Activated T-cell treated with anti-CD3 and anti-CD28 coated beads for 1 hour (primary cell): Measurements from ENCODE around the gene CCM2L.
"Not testable (repeated sequence)": the region's sequence is repeated elsewhere in the genome, so short reads cannot be mapped to it uniquely, and the experiment has no call there.

ENCODE experiments used
- DNase-seq: peaks from one replicate; pipeline ENCODE4 v3.0.0-alpha.2; 2020; ENCODE audit warnings: low read depth

Gene CCM2L

GRCh38 chr20:32029561-32029960, 19.3 kb downstream of the CCM2L start:
- no peak for DNase-seq

GRCh38 chr20:32031007-32031958, 21.0 kb downstream of the CCM2L start:
- DNase-seq = peak; percentile 56

- no peak for DNase-seq
Measured at GRCh38 chr20:32033316-32033715, 23.1 kb downstream of the CCM2L start.

GRCh38 chr20:32033721-32034120, 23.5 kb downstream of the CCM2L start:
- DNase-seq = not testable (repeated sequence)

- no peak for DNase-seq
Measured at GRCh38 chr20:32034581-32035425, 24.6 kb downstream of the CCM2L start.

DNA sequence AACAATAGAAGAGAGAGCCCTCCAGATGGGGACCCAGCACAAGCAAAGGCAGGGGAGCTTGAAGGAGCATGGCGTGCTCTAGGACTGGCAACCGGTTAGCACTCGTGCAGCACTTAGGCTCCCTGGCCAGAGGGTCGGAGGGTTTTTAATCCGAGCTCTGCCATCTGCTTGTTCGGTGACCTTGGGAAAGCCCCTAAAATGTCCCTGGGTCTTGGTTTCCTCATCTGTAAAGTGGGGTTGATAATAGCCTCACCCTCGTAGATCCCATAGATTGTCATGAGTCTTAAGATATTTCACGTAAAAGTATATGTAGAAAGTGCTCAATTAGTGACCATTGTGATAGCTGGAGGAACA, 25.2 kb downstream of the CCM2L start:
- DNase-seq = no peak

GRCh38 chr20:32036252-32036651, 26.0 kb downstream of the CCM2L start:
- no peak for DNase-seq

- DNase-seq = no peak
Measured at GRCh38 chr20:32036716-32037485, 26.7 kb downstream of the CCM2L start.

DNA sequence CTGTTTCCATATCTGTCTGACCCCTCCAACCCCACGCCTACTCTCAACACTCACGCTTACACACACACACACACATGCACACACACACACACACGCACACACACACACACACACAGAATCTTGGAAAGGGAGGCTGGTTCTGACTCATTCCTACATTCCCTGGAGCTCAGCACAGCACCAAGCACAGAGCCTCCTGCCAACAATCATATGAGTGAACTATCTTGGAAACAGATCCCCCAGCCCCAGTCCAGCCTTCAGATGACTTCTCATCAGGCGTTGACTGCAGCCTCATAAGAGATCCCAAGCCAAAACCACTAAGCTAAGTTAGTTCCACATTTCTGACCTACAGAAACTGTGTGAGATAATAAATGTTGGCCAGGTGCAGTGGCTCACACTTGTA, 27.7 kb downstream of the CCM2L start:
- no peak for DNase-seq

DNA sequence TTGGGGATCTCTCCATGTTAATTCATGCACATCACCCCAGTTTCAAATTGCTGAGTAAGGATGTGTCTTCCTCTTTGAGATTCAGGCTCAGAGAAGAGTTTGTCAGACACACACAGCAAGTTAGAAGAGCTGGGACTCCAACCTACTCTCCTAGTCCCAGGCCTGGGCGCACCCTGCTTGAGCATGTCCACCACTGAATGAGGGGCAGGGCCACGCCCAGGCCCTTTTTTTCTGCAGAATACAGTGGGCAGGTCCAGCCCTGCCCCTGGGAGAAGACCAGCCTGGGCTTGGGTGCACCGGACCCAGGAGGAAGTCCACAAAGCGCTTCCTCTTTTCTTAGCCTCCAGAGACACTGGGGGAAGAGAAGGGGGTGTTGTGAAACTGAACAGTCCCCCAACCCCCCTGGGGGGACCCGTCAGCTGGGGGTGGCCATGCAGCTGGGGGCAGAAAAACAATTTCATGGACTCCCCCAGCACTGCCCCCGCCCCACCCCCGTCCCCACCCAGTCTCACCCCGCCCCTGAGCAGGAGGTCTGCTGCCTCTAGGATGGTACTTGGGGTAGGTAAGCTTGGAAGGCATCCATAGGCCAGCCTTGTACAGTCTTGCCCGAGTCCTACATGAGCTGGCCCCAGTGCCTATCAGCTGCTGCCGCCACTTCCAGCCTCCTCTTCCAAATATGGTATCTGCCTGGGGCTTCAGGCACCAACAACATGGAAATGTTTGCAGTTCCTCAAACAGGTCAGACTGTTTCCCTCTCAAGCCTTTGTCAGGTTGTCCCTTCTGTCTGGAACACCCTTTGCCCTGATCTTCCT, 30.1 kb downstream of the CCM2L start:
- DNase-seq = no peak

DNA sequence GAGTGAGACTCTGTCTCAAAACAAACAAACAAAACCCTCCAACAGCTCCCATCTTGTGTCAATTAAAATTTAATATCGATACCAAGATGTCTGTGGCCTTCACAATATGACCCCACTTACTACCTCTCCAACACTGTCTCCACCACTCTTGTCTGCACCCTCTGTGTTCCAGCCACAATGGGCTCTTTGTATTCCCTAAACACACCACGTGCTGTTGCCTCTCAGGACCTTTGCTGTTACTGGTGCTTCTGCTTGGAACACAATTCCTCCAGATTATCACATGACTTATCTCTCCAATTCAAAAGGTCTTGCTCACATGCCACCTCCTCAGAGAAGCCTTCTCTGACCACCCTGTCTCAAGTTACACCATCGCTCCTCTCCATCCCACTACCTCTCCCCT, 35.8 kb downstream of the CCM2L start:
- DNase-seq = no peak

GRCh38 chr20:32050324-32050841, 40.1 kb downstream of the CCM2L start:
- no peak for DNase-seq

- no peak for DNase-seq
Measured at GRCh38 chr20:32050851-32051556, 40.8 kb downstream of the CCM2L start.

DNA sequence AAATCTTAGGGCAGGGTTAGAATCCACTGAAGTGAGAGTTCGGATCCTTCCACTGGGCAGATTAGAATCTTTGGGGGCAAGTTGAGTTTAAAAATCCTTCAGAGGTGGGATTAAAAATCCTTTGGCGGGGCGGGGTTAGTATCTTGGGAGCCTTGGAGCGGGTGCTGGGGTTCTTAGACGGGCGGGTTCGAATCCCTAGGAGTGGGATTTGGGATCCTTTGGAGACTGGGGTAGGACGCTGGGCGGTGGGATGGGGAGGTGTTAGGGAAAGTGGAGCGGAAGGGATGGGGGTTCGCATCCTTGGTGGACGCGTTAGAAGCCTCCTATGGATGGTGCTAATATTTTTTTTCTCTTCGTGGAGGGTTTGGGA, 41.5 kb downstream of the CCM2L start:
- no peak for DNase-seq

DNA sequence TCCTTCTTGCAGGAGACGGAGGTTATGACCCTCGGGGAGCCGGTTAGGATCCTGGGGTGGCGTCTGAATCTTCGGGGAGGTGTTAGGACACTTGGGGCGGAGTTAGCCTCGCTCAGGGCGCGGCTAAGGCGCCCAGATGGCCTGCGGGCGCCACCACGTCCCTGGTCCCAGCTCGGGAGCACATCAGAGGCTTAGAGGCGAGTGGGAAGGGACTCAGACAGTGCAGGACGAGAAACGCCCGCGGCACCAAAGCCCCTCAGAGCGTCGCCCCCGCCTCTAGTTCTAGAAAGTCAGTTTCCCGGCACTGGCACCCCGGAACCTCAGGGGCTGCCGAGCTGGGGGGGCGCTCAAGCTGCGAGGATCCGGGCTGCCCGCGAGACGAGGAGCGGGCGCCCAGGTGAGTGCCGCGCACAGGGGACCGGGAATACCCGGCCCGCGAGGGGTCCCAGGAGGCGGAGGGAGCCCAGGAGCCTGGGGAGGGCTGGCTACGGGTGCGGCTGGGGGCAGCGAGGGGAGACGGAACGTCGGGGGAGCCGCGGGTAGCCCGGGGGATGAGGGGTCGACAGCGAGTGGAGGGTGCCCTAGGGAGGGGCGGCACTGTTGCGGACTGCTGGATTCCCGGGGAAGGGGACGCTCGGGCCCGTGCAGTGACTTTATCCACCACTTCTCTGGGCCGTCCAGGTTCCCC, 42.0 kb downstream of the CCM2L start, which contains the start of gene HCK:
HCK (plus strand) TSS at position 153 of the 688 bp plus-strand sequence.
- no peak for DNase-seq

- no peak for DNase-seq
Measured at GRCh38 chr20:32052778-32053362, 42.6 kb downstream of the CCM2L start.

GRCh38 chr20:32053648-32054047, 43.4 kb downstream of the CCM2L start:
- no peak for DNase-seq

- DNase-seq = no peak
Measured at GRCh38 chr20:32056708-32057483, 46.7 kb downstream of the CCM2L start.
